GM18861 (cell line): ENCODE results near the gene RRM2.
"Not testable (repeated sequence)": the region's sequence is repeated elsewhere in the genome, so short reads cannot be mapped to it uniquely, and the experiment has no call there.

Experiments
- ATAC-seq: cut with Tn5 transposase; IDR thresholded peaks from one replicate; pipeline ENCODE4 v1.9.1; 2021; ENCODE audit not compliant: unreplicated experiment

The RRM2 gene

GRCh38 chr2:10132043-10132575 lies 9.6 kb downstream of the RRM2 start:
- ATAC-seq = no peak

- no peak for ATAC-seq
Measured at GRCh38 chr2:10132596-10132995, 10.1 kb downstream of the RRM2 start.

GRCh38 chr2:10132996-10133647 lies 10.6 kb downstream of the RRM2 start:
- ATAC-seq = no peak

- ATAC-seq = no peak
Measured at GRCh38 chr2:10135296-10136089, 13.0 kb downstream of the RRM2 start.

GRCh38 chr2:10136101-10136934 lies 13.8 kb downstream of the RRM2 start:
- no peak for ATAC-seq

DNA sequence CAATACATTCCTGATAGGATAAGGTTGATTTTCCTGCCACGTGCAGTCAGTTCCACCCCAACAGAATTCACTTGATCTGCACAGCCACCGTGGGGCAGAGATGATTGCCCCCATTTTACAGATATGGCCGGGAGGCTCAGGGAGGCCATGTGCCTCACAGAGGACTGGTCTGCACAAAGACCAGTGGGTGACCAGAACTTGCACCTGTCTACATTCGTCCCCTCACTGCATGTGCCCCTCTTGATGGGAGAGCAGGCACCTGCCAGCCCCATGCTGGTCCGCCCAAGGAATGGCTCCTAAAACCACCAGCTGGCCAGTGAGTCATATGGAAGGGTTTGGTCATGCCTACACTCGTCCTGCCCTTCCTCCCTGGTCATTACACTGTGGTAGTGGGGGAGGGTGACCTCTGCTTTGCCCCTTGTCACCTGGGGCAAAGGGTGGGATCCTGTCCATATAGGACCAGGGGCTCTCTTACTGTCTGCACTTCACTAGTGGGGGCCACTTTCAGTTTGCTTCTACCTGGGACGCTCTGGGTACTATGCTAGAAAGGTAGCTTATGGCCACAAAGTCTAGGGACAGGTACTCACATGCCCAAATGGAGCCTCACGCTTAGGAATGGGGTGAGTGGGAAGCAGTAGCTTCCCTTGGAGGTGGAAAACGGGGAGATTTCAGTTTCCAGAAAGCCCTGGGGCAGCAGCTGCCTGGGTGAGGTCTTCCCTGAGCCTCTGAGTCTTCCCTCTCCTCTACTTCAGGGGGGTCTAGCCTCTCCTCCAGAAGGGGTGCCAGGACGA lies 14.7 kb downstream of the RRM2 start:
- ATAC-seq = no peak

- ATAC-seq = no peak
Measured at GRCh38 chr2:10139536-10139935, 17.0 kb downstream of the RRM2 start.

GRCh38 chr2:10140841-10141610 lies 18.5 kb downstream of the RRM2 start:
- no peak for ATAC-seq

DNA sequence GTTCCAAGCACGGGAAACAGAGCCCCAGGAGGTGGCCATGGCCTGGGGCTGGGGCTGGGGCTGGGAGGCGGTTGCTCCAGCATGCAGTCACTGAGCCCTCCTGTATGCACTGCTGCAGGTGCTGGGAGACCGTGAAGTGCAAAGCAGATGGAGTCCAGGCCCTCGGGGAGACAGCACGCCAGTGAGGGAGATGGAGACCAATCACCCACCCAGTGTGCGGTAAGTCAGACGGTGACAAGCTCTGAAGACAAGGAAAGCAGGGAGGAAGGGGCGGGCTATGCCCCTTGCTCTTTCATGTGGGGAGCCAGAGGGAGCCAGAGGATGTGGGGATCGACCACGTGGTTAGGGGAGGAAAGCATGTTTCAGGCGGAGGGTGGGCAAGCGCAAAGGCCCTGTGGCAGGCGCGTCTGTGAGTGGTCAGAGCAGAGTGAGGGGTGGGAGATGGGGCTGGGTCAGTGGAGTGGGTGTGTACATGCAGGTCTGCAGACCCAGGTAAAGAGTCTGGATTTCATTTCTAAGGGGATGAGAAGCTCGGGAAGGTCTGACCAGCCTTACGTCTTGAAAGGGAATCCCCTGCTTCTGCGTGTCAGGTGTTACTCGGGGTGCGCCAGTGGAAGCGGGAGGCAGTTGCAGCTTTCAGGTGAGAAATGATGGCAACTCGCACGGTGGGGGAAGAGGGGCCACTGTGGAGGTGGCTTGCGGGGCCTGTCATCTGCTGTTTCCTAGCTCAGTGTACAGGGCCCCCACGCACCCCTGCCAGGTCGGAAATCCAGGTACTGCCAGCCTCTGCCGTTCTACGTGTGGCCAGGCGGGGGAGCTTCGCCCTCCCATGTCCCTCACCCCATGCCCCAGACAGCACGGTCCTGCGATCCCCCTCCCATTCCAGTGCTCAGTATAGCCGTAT lies 19.4 kb downstream of the RRM2 start:
- ATAC-seq = no peak

DNA sequence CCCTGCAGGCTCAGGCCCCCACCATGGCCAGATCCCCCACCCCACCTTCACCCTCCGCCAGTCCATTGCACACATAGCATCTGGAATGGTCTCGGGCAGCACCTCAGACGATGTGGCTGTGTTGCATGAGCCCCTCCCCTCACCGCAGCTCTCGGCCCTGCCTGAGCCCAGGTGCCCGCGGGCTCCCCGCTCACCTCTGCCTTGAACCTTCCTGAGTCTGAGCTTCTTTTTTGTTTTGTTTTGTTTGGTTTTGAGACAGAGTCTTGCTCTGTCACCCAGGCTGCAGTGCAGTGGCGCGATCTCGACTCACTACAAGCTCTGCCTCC lies 20.1 kb downstream of the RRM2 start:
- no peak for ATAC-seq

DNA sequence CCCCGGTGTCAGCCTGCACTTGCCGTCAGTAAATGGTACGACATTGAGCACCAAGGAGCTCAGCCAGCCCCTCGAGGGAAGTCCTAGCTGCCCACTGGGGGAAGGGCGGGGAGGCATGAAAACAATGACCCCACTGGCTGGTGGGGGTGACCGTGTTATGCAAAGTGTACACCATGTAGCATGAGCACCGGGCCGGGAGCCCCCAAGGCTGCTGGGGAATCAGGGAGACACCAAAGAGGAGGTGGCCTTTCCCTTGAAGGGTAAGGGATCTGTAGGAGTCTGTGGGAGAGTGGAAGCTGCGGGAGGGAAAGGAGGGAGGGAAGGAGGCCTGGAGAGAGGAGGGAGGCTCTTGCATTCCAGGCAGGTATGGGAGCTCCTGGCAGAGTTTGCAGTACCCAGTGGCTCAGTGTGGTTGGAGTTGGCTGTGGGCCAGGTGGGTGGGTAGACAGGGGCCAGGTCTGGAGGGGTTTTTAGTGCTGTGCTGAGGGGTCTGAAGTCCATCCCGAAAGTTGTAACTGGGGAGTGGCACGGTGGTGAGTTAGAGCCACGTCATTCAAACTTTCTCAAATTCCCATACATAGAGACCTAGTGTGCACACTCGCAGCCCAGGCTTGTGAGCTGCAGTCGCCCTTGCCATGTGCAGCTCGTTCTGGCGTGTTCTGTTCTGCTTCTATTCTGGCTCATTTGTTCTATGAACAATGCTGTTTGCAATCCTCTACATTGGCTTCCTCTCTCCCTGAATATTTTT lies 22.4 kb downstream of the RRM2 start:
- ATAC-seq = no peak

DNA sequence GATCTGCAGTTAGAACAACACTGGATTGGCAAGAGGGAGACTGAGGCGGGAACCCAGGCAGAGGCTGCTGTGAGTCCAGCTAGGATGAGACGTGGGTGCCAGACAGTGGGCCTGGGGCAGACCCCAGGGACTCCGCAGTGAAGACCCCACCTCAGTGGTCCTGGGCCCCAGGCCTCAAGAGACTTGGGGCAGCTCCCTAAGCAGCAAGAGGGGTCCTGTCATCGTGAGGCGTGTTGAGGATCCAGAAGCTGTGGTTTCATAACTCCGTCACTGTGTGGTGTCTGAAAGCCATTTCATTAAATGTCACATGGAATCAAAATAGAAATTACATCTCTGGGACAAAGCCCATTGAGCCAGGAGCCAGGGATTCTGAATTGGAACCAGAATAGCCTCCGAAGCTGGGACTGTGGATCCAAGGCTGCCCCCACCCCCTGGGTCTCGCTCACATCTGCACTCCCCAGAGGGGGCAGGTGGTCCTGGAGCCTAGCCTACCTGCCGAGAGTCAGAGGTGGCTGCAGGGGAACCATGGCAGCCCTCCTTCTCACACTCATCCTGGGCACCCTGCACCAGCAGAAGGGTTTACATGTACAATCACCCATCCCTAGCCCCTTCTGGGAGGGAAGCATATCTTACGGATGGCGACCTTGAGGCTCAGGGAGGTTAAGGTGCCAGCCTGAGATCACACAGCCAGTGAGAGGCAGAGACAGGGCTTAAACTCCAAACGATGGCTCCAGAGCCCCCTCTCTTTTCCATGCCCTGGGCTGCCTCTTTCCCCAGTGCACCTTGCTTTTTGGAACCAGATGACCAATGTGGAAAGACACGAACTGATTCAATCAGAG lies 23.2 kb downstream of the RRM2 start:
- no peak for ATAC-seq

GRCh38 chr2:10146366-10147005 lies 23.9 kb downstream of the RRM2 start:
- ATAC-seq = no peak

DNA sequence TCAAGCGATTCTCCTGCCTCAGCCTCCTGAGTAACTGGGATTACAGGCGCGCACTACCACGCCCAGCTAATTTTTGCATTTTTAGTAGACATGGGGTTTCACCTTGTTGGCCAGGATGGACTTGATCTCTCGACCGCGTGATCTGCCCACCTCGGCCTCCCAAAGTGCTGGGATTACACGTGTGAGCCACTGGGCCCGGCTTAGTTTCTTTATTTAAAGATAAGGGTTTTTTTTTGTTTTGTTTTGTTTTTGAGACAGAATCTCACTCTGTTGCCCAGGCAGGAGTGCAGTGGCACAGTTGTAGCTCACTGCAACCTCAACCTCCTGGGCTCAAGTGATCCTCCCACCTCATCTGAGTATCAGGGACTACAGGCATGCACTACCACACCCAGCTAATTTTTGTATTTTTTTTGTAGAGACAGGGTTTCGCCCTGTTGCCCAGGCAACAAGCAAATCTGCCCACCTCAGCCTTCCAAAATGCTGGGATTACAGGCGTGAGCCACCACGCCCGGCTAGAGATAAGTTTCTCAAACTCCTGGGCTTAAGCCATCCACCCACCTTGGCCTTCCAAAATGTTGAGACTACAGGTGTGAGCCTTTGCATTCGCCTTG lies 24.6 kb downstream of the RRM2 start:
- not testable (repeated sequence) for ATAC-seq

GRCh38 chr2:10148268-10148667 lies 25.7 kb downstream of the RRM2 start:
- ATAC-seq = no peak

DNA sequence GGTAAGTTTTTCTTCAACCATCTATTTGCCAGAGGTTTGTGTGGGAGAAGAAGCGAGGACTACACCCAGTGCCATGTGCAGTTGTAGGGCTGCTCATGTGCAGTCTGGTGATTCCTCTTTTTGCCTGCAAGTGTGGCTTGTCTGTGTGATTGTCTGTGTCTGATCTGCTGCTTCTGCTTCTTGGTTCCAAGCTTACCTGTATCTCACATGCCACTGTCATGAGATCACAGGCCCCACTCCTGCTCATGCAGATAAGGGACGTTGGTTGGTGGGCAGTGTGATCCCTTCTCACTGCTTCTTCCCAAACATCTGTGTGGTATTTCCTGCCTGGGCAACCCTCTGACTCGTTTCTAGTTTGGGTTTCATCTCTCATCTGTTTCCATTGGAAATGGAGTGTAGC lies 27.1 kb downstream of the RRM2 start:
- ATAC-seq = no peak

DNA sequence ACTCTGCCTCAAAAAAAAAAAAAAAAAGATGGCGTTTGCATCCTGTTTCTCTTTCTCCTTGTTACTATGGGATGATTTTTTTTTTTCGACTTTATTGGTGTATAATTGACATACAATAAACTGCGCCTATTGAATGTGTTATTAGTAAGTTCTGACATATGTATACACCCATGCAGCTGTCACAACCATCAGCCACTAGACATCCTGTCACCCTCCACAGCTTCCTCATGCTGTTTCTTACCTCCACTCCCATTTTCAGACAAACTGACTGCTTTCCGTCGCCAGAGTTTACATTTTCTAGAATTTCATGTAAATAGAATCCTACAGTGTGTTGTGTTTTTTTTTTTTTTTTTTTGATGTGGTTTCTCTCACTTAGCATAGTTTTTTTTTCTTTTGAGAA lies 27.9 kb downstream of the RRM2 start:
- ATAC-seq = no peak
